ENCODE data around the gene LRRC53.

Gene LRRC53

DNA sequence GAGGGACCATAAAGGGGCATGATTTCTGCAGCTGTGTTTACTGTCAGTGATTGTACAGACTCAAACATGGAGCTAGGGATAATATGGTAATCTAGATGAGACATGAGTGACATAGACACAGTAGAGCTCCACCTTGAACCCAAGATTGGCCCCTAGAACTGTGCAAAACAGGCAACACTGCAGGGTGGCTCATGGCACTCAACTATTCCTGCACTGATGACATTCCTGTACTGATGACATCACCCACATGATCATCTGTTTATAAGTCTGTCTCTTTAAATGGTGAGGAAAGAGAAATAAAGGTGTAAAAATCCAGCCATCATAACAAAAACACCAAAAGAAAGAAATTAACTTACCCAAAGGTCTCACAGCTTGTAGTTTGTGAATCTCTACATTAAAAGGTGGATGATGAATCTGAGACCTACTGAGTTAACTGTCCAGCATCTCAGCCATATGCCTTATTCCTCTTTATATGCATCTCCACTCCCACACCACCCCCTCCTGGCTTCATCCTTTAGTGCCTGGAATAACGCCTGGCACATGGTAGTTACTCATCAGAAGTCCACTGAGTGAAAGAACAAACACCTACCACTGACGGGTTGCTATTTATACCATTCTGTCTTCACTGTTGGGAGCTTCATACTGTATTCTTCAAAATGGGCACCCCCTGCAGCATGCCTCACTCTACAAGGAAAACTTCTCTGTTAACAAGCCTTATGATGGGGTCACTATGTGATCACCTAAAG is at the start of gene LRRC53:
TSS of gene LRRC53 (minus strand) at position 442 of the 746 bp plus-strand sequence. CDS start 29,262 bp downstream, outside the sequence.
- peak; percentile 28 for DNase-seq (ENCODE audit: low spot score)

- no peak for DNase-seq (ENCODE audit: low spot score)
Observed at GRCh38 chr1:74549932-74550331, 37.5 kb upstream of the LRRC53 start.

- no peak for DNase-seq (ENCODE audit: low spot score)
Observed at GRCh38 chr1:74548961-74549750, 36.7 kb upstream of the LRRC53 start.

DNA sequence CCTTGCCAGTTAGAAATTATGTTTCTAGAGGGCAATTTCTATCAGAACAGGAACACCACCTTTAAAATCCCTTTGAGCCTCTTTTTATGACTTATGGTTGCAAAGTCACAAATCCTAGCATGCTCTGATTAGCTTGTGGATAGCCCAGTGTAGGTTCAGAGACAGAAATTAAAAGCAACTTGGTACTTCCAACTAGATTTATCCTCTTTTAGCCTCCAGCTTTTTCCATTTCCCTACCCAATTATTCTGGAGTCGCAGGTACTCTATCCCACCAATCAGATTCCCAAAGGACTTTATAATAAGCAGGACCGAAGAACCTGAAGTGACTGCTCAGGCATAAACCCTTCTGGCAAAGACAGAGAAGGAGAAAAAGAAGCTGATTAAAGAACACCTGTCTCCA is 33.4 kb upstream of the LRRC53 start:
- DNase-seq (ENCODE audit: low spot score), result no peak

- DNase-seq (ENCODE audit: low spot score), result peak; percentile 29
Observed at GRCh38 chr1:74534241-74534640, 21.8 kb upstream of the LRRC53 start.

- DNase-seq (ENCODE audit: low spot score), result no peak
Observed at GRCh38 chr1:74531796-74532195, 19.4 kb upstream of the LRRC53 start.

- no peak for DNase-seq (ENCODE audit: low spot score)
Observed at GRCh38 chr1:74530892-74531291, 18.5 kb upstream of the LRRC53 start.

DNA sequence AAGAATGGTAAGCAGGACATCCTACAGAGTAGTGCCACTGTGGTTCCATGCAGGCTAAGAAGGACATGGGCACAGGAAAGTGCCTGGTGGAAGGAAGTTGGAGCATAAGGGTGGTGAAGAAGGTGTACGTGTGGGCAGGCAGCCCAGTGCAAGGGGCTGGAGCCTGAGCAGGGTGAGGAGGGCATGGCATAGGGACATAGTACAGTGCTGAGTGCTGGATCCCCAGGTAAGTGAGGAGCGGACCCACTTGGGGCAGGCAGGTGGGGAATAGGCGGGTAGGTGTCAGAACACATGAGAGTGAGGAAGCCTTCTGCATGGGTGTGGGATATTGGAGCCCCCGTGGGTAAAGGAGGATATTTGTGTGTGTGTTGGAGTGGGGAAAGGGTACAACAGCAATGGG is 15.7 kb upstream of the LRRC53 start:
- no peak for DNase-seq (ENCODE audit: low spot score)

DNA sequence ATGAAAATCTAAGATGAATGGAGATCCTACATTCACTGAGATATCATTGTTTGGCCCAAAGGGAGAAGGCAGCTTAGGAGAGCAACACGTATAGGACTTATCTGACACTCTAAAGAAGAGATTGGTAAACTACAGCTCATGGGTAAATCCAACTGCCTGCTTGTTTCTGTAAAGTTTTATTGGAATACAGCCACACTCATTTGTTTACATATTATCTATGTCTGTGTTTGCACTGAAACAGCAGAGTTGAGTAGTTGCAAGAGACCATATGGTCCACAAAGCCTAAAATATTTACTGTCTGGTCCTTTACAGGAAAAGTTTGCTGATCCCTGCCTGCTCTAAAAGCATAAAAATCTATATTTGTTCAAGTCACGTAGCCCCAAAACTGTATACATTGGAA is 14.3 kb upstream of the LRRC53 start:
- DNase-seq (ENCODE audit: low spot score), result no peak

GRCh38 chr1:74523873-74524480 is 11.6 kb upstream of the LRRC53 start:
- DNase-seq (ENCODE audit: low spot score), result no peak

- no peak for DNase-seq (ENCODE audit: low spot score)
Observed at GRCh38 chr1:74522148-74522547, 9.7 kb upstream of the LRRC53 start.

DNA sequence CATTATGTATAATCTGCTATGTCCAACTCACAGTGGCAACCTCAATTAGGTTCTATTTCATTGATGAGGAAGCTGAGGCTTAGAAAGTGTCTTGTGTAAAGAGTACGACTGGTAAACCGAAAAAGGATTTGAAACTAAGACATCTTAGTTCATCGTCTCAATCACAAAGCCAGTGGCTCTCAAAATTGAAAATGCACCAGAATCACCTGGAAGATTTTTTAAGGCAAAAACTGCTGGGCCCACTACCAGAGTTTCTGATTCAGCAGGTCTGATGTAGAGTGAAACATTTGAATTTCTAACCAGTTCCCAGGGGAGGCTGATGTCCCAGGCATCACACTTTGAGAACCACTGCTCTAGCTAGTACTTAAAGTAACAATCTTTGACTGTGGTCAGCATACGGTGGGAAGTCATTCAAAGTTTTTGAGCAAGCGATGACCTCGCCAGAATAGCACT is 5.2 kb upstream of the LRRC53 start:
- DNase-seq (ENCODE audit: low spot score), result no peak

GRCh38 chr1:74513411-74514300 is 1.2 kb upstream of the LRRC53 start:
- peak; percentile 55 for DNase-seq (ENCODE audit: low spot score)

DNA sequence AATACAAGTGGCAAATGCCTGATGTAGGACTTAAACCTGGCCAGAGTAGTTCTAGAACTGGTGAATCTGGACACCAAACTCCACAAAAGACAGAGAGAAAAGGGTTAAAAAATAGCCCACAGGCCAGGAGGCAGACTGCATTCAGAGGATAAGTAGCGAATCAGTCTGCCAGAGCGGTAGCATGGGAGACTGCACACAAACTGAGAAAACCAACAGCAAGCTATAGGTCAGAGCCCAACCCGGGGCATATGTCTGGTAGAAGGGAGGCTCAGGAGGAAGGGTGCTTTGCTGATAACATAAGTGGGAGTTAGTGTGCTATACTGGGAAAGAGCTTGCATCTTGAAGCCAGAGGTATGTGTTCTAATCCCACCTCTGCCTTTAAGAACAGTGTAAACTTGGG is 4.0 kb downstream of the LRRC53 start:
- DNase-seq (ENCODE audit: low spot score), result no peak

DNA sequence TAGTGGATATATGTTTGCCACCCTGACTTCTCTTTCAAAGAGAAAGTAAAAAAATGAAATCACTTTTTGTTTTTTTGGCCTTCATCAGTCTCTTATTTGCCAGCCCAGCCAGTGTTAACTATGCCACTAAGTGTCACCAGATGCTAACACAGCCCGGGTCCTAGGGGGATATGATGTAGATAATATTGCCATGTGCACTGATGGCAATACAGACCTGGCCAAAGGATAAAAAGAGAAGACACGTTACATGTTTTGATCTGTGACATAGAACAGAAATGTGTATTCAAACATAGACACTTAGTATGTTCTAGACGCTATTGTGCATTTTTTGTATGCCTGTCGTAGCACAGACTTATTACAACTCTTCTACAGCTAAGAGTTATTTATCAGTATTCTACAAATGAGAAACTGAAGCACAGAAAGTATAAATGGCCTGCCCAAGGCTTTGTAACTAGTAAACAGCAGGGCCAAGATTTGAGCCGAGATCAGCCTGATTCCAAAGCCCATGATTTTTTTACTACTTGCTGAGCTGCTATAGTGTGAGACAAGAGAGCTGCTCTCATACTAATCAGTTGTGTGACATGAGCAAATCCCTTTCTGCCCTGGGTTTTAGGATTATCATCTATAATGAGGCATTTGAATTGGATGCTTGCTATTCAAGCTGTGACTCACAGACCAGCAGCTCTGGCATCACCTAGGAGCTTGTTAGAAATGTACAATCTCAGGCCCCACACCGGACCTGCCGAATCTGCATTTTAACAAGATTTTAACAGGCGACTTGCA is 6.3 kb downstream of the LRRC53 start:
- DNase-seq (ENCODE audit: low spot score), result no peak

DNA sequence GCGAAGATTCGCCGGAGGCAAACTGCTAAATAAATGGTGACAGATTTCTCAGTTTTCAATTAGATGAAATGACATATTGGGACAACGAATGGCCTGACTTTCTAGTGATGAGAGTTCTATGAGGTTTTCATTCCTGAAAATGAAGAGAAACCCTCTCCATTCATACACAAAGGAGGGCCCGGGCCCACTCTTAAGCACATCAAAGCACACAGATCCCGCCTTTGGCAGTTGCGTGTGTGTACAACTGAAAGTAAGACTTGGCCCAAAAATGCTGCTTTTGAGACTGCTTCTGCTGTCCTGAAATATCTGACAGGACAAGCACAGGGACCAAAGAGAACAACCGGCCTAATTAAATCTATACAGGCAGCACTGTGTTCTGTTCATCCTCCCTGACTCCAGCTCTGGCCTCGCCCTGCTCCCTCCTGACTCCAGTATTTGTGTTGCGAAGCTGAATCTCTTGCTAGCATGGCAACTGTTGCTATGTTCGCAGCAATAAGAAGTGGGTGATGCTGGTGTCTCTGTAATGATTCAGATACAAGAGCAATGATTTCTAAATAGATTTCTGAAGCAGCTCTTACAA is 7.4 kb downstream of the LRRC53 start:
- DNase-seq (ENCODE audit: low spot score), result peak; percentile 84

DNA sequence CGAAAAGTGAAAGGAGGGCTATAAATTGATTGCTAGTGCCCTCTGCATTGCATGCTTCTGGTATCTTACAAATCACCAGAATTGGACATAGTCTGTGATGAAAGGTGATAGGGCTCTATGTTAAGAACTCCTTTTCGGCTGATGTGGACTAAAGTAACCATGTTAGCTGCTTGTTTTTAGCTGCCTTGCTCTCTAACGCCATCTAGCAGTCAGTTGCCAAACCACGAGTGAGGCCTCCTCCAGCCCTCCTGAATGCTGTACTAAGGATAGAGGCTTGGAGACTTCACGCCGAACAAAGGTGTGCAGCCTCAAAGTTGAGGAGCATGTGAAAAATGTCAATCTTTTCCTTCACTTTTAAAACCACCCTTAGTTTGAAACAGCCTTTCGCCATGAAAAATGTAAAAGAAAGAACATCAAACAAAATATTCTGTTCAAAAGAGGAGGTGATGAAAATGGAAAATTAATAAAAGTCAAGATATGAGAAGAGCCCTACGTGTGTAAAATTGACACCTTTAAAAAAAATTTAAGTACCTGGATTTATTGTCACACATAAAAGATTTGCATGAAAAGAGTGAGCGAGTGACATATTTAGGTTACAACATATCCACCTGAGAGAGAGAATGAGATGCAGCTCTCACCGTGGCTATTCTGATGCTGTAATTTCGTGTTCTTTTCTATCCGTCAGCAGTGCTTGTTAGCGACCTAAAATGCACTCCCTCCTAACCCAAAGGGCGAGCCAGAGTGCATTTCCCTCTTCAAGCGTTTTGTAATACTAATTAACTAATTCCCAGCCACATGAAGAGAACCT is 8.1 kb downstream of the LRRC53 start:
- peak; percentile 88 for DNase-seq (ENCODE audit: low spot score)

- DNase-seq (ENCODE audit: low spot score), result no peak
Observed at GRCh38 chr1:74502858-74503257, 9.6 kb downstream of the LRRC53 start.

DNA sequence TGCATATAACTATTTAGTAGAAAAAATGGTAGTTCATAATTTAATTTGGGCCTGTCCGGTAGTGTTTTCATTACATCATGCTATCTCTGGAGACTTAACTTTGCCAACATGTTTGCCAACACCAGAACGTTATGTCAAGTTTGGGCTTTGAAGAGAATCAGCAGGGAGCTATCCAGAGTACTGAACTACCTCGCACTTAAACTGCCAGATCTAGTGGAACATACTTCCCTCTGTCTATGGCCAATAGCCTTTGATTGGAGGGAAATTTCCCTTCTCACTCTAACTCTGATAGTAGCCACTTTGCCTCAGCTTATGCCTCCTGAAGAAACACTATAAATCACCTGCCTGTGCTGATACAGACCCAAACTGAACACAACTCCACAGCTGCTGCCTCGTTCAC is 10.0 kb downstream of the LRRC53 start:
- DNase-seq (ENCODE audit: low spot score), result no peak

GRCh38 chr1:74498901-74499300 is 13.5 kb downstream of the LRRC53 start:
- DNase-seq (ENCODE audit: low spot score), result no peak

Measured in Ammon's horn (tissue), 1 donor.